ENCODE results near the gene CDR2L. TPM values are rescaled to one million over a fixed set of nuclear protein-coding genes. Genes with fewer than 3 reads are reported as not detected.

CDR2L gene
- total RNA-seq, 1 experiment from 2014 or later: 31.0 TPM

- TF ChIP-seq FOXJ3 (CRISPR knock-in tag; IDR thresholded peaks at IDR 0.05; ENCODE audit: borderline replicate concordance) (no peak), ATF1 (CRISPR knock-in tag; IDR thresholded peaks at IDR 0.05) (no peak)
- TF ChIP-seq, protein P1, sequence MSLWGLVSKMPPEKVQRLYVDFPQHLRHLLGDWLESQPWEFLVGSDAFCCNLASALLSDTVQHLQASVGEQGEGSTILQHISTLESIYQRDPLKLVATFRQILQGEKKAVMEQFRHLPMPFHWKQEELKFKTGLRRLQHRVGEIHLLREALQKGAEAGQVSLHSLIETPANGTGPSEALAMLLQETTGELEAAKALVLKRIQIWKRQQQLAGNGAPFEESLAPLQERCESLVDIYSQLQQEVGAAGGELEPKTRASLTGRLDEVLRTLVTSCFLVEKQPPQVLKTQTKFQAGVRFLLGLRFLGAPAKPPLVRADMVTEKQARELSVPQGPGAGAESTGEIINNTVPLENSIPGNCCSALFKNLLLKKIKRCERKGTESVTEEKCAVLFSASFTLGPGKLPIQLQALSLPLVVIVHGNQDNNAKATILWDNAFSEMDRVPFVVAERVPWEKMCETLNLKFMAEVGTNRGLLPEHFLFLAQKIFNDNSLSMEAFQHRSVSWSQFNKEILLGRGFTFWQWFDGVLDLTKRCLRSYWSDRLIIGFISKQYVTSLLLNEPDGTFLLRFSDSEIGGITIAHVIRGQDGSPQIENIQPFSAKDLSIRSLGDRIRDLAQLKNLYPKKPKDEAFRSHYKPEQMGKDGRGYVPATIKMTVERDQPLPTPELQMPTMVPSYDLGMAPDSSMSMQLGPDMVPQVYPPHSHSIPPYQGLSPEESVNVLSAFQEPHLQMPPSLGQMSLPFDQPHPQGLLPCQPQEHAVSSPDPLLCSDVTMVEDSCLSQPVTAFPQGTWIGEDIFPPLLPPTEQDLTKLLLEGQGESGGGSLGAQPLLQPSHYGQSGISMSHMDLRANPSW (CRISPR knock-in tag; conservative IDR thresholded peaks at IDR 0.05; ENCODE audit: low read depth): no peak
These were observed 61.6 kb downstream of the CDR2L start (continued) for GRCh38 chr17:75049057-75049456.

DNA sequence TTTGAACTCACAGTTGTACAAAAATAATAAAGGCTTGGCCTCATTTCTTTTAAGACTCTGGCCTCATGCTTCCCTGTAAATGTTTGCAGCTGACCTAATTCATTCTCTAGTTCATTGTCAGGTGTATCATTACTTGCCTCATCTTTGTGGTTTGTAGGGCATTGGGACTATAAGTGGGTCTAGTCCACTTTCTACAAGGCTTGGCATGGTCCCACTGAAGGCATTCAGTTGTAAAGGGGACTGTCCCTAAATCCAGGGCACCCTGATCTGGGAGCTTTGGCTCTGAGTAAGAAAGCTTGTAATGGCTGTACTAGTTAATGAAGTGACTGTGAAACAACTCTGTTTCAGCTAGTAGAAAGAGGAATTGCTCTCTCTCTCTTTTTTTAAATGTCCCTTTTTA, 62.3 kb downstream of the CDR2L start:
- peaks cover 45% of the 10 kb centered on the region for H3K36me3 Mint-ChIP-seq
- no peak for TF ChIP-seq NFE2L1 (CRISPR knock-in tag; IDR thresholded peaks at IDR 0.05)
- TF ChIP-seq HMGXB4 (CRISPR knock-in tag; IDR thresholded peaks at IDR 0.05): no peak
- TF ChIP-seq MYBL2 (CRISPR knock-in tag; IDR thresholded peaks at IDR 0.05): no peak
- no peak for TF ChIP-seq JAZF1 (CRISPR knock-in tag; IDR thresholded peaks at IDR 0.05)
- TF ChIP-seq AR (CRISPR knock-in tag; IDR thresholded peaks at IDR 0.05): no peak
- TF ChIP-seq ATF2 (CRISPR knock-in tag; IDR thresholded peaks at IDR 0.05; ENCODE audit: borderline replicate concordance, low read depth): no peak
- no peak for TF ChIP-seq KAT7 (CRISPR knock-in tag; IDR thresholded peaks at IDR 0.05; ENCODE audit: borderline replicate concordance)
- TF ChIP-seq MXD4 (CRISPR knock-in tag; IDR thresholded peaks at IDR 0.05; ENCODE audit: borderline replicate concordance): no peak
- TF ChIP-seq ZNF121 (CRISPR knock-in tag; IDR thresholded peaks at IDR 0.05): no peak
- TF ChIP-seq TEAD4 (CRISPR knock-in tag; IDR thresholded peaks at IDR 0.05): no peak
- TF ChIP-seq, protein P2, sequence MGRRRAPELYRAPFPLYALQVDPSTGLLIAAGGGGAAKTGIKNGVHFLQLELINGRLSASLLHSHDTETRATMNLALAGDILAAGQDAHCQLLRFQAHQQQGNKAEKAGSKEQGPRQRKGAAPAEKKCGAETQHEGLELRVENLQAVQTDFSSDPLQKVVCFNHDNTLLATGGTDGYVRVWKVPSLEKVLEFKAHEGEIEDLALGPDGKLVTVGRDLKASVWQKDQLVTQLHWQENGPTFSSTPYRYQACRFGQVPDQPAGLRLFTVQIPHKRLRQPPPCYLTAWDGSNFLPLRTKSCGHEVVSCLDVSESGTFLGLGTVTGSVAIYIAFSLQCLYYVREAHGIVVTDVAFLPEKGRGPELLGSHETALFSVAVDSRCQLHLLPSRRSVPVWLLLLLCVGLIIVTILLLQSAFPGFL (CRISPR knock-in tag; IDR thresholded peaks at IDR 0.05; ENCODE audit: borderline replicate concordance): no peak
- no peak for TF ChIP-seq ZNF219 (CRISPR knock-in tag; IDR thresholded peaks at IDR 0.05; ENCODE audit: borderline replicate concordance)
- no peak for TF ChIP-seq ETV6 (CRISPR knock-in tag; IDR thresholded peaks at IDR 0.05)
- TF ChIP-seq NR1H2 (CRISPR knock-in tag; IDR thresholded peaks at IDR 0.05): no peak
- no peak for TF ChIP-seq RELA (CRISPR knock-in tag; IDR thresholded peaks at IDR 0.05; ENCODE audit: borderline replicate concordance)
- no peak for TF ChIP-seq CBFB (CRISPR knock-in tag; IDR thresholded peaks at IDR 0.05; ENCODE audit: low read depth)
- TF ChIP-seq, protein P3, sequence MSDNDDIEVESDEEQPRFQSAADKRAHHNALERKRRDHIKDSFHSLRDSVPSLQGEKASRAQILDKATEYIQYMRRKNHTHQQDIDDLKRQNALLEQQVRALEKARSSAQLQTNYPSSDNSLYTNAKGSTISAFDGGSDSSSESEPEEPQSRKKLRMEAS (CRISPR knock-in tag; IDR thresholded peaks at IDR 0.05): no peak
- TF ChIP-seq, protein P4, sequence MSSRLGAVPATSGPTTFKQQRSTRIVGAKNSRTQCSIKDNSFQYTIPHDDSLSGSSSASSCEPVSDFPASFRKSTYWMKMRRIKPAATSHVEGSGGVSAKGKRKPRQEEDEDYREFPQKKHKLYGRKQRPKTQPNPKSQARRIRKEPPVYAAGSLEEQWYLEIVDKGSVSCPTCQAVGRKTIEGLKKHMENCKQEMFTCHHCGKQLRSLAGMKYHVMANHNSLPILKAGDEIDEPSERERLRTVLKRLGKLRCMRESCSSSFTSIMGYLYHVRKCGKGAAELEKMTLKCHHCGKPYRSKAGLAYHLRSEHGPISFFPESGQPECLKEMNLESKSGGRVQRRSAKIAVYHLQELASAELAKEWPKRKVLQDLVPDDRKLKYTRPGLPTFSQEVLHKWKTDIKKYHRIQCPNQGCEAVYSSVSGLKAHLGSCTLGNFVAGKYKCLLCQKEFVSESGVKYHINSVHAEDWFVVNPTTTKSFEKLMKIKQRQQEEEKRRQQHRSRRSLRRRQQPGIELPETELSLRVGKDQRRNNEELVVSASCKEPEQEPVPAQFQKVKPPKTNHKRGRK (CRISPR knock-in tag; IDR thresholded peaks at IDR 0.05; ENCODE audit: borderline replicate concordance): no peak
- ATAC-seq (no peak), DNase-seq (ENCODE audit: low spot score) (no peak)
- H3K27ac Mint-ChIP-seq: no peak overlapping the region
- H3K4me1 Mint-ChIP-seq: peaks cover 18% of the 10 kb centered on the region
- H3K4me3 Mint-ChIP-seq: no peak overlapping the region
- H3K9me3 Mint-ChIP-seq: no peaks in the 10 kb centered on the region
- no peaks in the 10 kb centered on the region for H3K27me3 Mint-ChIP-seq (ENCODE audit: low read depth)
- POLR2A ChIA-PET: no interaction called here
- CTCF ChIA-PET: no interaction called here

Measured in WTC11 (cell line).